Memory B cell (primary cell): ENCODE data around the gene CPNE5.

ENCODE experiments used
- ATAC-seq: fragments of 150-1000 bp; cut with Tn5 transposase; 2 replicates; pipeline ENCODE4 v1.10.0; 2021; ENCODE audit warnings: low read depth, mild to moderate bottlenecking, moderate library complexity
- DNase-seq, 2 donors: peaks; one replicate each; pipeline ENCODE4 v3.0.0; 2022; ENCODE audit warnings: low spot score in 2 of 2
- H3K27ac Mint-ChIP-seq: one replicate; pipeline ENCODE4 v1.8.0; 2022; ENCODE audit warnings: mild to moderate bottlenecking, moderate library complexity, mixed read lengths
- H3K27me3 Mint-ChIP-seq: one replicate; pipeline ENCODE4 v1.8.0; 2022; ENCODE audit warnings: mixed read lengths
- H3K36me3 Mint-ChIP-seq: one replicate; pipeline ENCODE4 v1.8.0; 2022; ENCODE audit warnings: mild to moderate bottlenecking, mixed read lengths
- H3K4me1 Mint-ChIP-seq: one replicate; pipeline ENCODE4 v1.8.0; 2022; ENCODE audit warnings: mixed read lengths
- H3K4me3 Mint-ChIP-seq: one replicate; pipeline ENCODE4 v1.8.0; 2022; ENCODE audit warnings: mild to moderate bottlenecking, moderate library complexity, mixed read lengths
- H3K9me3 Mint-ChIP-seq: one replicate; pipeline ENCODE4 v1.8.0; 2022; ENCODE audit warnings: mixed read lengths

The CPNE5 gene

DNA sequence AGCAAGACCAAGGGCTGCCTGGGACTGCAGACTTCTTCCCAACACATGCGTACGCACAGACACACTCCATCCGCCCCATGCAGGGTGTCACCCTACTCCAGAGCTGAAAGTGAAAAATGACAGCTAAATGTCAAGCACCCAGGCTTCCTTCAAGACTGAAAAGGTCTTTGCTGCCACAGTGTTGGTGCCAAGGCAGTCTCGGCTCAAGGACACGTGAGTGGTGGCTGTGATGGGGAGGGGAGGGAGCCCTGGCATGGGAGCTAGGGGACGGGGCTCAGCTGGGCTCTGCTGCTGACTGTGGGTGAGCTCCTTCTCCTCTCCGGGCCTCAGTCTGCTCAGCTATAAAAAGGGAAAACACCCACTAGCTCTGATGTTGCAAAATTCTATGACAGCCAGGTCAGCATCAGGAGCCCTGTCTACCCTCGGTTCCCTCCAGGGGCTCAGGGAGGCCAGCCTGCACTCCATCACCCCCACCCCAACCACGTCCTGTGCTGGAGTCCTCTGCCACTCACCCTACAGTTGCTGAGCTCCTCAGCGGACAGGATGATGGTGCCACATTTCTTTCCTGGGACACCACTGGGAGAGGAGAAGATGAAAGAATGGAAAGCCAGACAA, 47.6 kb downstream of the CPNE5 start:
- Mint-ChIP-seq H3K4me1 (peaks cover 4% of the 10 kb centered on the region), H3K27ac (no peak overlapping the region), H3K36me3 (no peaks in the 10 kb centered on the region), H3K4me3 (no peak overlapping the region), H3K9me3 (peaks cover 1% of the 10 kb centered on the region), H3K27me3 (peaks cover 24% of the 10 kb centered on the region)
- DNase-seq = no peak
- ATAC-seq = no peak

- Mint-ChIP-seq H3K4me3 (no peak overlapping the region), H3K36me3 (no peaks in the 10 kb centered on the region), H3K27me3 (peaks cover 24% of the 10 kb centered on the region), H3K9me3 (peaks cover 1% of the 10 kb centered on the region), H3K4me1 (peaks cover 4% of the 10 kb centered on the region), H3K27ac (no peak overlapping the region)
- ATAC-seq = no peak
- DNase-seq = no peak
Observed at GRCh38 chr6:36791085-36791484, 48.2 kb downstream of the CPNE5 start.

GRCh38 chr6:36788768-36789167, 50.5 kb downstream of the CPNE5 start:
- ATAC-seq (no peak), DNase-seq (no peak)
- no peaks in the 10 kb centered on the region for H3K36me3 Mint-ChIP-seq
- H3K4me3 Mint-ChIP-seq = no peak overlapping the region
- H3K9me3 Mint-ChIP-seq = peaks cover 1% of the 10 kb centered on the region
- peaks cover 22% of the 10 kb centered on the region for H3K27me3 Mint-ChIP-seq
- H3K4me1 Mint-ChIP-seq = peaks cover under 1% of the 10 kb centered on the region
- no peak overlapping the region for H3K27ac Mint-ChIP-seq

GRCh38 chr6:36788186-36788585, 51.1 kb downstream of the CPNE5 start:
- Mint-ChIP-seq H3K4me1 (no peaks in the 10 kb centered on the region), H3K27ac (no peak overlapping the region), H3K27me3 (peaks cover 17% of the 10 kb centered on the region), H3K36me3 (no peaks in the 10 kb centered on the region), H3K9me3 (peaks cover 1% of the 10 kb centered on the region), H3K4me3 (no peak overlapping the region)
- DNase-seq (no peak), ATAC-seq (no peak)

DNA sequence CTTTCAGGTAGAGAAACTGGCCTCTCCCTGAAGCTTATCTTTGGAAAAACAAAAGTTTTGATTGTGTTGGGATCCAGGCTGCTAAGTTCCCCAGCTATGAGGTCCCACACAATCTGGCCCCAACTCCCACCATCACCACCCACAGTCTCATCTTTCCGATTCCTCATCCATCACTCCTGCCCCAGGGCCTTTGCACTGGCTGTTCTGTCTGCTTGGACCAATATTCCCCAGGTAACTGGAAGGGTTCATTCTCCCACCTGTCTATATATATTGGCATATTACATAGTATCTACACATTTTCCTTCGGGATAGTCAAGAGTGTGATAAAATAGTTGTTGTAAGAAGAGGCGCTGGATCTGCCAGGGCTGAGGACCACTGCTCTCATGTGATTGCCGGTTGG, 52.0 kb downstream of the CPNE5 start:
- Mint-ChIP-seq H3K4me3 (no peak overlapping the region), H3K27ac (no peak overlapping the region), H3K4me1 (peaks cover 3% of the 10 kb centered on the region), H3K27me3 (peaks cover 17% of the 10 kb centered on the region), H3K9me3 (peaks cover 1% of the 10 kb centered on the region), H3K36me3 (no peaks in the 10 kb centered on the region)
- DNase-seq (no peak), ATAC-seq (no peak)

- H3K27me3 Mint-ChIP-seq = peaks cover 13% of the 10 kb centered on the region
- H3K9me3 Mint-ChIP-seq = peaks cover 1% of the 10 kb centered on the region
- H3K4me3 Mint-ChIP-seq = no peak overlapping the region
- H3K36me3 Mint-ChIP-seq = no peaks in the 10 kb centered on the region
- H3K4me1 Mint-ChIP-seq = peaks cover 5% of the 10 kb centered on the region
- H3K27ac Mint-ChIP-seq = no peak overlapping the region
- ATAC-seq (no peak), DNase-seq (no peak)
Observed at GRCh38 chr6:36786055-36786675, 53.1 kb downstream of the CPNE5 start.

DNA sequence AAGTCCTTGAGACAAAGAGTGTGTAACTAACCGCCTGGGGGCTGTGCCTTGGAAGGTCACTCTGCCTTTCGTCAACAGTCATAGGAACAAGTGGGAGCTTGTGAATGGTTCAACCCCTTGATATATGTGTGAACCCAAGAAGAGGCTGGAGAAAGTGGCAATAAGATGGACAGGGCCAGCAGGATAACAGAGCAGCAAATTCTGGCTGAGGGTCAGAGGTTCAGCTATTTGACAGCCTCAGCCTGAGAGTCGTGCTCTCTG, 54.9 kb downstream of the CPNE5 start:
- peaks cover 14% of the 10 kb centered on the region for H3K4me1 Mint-ChIP-seq
- ATAC-seq (no peak), DNase-seq (no peak)
- H3K36me3 Mint-ChIP-seq = no peaks in the 10 kb centered on the region
- H3K9me3 Mint-ChIP-seq = peaks cover 1% of the 10 kb centered on the region
- no peak overlapping the region for H3K4me3 Mint-ChIP-seq
- no peak overlapping the region for H3K27ac Mint-ChIP-seq
- peaks cover 13% of the 10 kb centered on the region for H3K27me3 Mint-ChIP-seq

GRCh38 chr6:36783603-36784375, 55.5 kb downstream of the CPNE5 start:
- H3K27me3 Mint-ChIP-seq = peaks cover 13% of the 10 kb centered on the region
- H3K27ac Mint-ChIP-seq = no peak overlapping the region
- peaks cover 1% of the 10 kb centered on the region for H3K9me3 Mint-ChIP-seq
- no peaks in the 10 kb centered on the region for H3K36me3 Mint-ChIP-seq
- no peak overlapping the region for H3K4me3 Mint-ChIP-seq
- DNase-seq (no peak), ATAC-seq (no peak)
- peaks cover 14% of the 10 kb centered on the region for H3K4me1 Mint-ChIP-seq

GRCh38 chr6:36781669-36782068, 57.6 kb downstream of the CPNE5 start:
- Mint-ChIP-seq H3K27me3 (peaks cover 12% of the 10 kb centered on the region), H3K4me1 (peaks cover 14% of the 10 kb centered on the region), H3K9me3 (no peaks in the 10 kb centered on the region), H3K36me3 (no peaks in the 10 kb centered on the region), H3K4me3 (no peak overlapping the region), H3K27ac (no peak overlapping the region)
- no peak for DNase-seq
- ATAC-seq = no peak

- peak; percentile 57 for ATAC-seq
- DNase-seq = no peak
- peak overlapping the region; percentile 16 for H3K27ac Mint-ChIP-seq
- H3K27me3 Mint-ChIP-seq = peaks cover 14% of the 10 kb centered on the region
- H3K4me1 Mint-ChIP-seq = peaks cover 14% of the 10 kb centered on the region
- H3K36me3 Mint-ChIP-seq = no peaks in the 10 kb centered on the region
- no peaks in the 10 kb centered on the region for H3K9me3 Mint-ChIP-seq
- no peak overlapping the region for H3K4me3 Mint-ChIP-seq
Observed at GRCh38 chr6:36780442-36781177, 58.6 kb downstream of the CPNE5 start.

DNA sequence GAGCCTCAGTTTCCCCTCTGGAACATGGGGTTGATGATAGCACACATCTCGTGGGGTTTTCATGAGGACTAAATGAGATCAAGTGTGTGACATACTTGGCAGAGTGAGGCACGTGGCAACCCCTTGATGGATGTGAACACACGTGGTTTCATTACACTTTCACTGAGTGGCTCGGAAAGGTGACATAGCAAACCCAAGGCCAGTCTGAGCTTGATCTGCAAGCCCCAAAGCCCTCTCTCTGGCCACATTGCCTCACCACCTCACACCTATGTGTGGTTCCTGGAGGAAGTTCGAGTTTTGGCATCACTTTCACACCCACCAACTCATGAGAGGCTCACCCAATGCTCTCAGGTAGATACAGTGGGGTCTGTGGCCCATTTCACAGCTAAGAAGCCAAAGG, 60.0 kb downstream of the CPNE5 start:
- no peaks in the 10 kb centered on the region for H3K36me3 Mint-ChIP-seq
- H3K4me1 Mint-ChIP-seq = peaks cover 14% of the 10 kb centered on the region
- DNase-seq = no peak
- H3K27ac Mint-ChIP-seq = no peak overlapping the region
- H3K4me3 Mint-ChIP-seq = no peak overlapping the region
- H3K27me3 Mint-ChIP-seq = peaks cover 18% of the 10 kb centered on the region
- ATAC-seq = no peak
- H3K9me3 Mint-ChIP-seq = no peaks in the 10 kb centered on the region

DNA sequence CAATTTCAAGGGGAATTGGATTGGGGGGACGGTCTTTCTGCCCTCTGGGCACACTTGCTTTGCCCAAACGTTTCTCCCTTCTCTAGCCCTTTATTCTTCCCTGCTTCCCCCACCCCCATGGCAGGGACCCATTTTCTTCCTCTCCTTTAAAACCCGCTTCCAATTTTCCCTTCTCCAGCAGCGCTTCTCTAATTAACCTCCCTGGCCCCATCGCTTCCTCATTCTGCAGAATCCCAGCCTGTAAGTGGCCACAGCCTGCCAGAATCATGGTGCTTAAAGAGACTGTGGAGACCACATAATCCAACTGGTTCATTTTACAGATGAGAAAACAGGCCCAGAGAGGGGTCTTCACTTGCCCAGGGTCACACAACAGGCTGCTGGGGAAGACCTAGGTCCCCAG, 61.4 kb downstream of the CPNE5 start:
- Mint-ChIP-seq H3K4me1 (peaks cover 14% of the 10 kb centered on the region), H3K27me3 (peaks cover 21% of the 10 kb centered on the region), H3K9me3 (no peaks in the 10 kb centered on the region), H3K27ac (no peak overlapping the region), H3K4me3 (no peak overlapping the region), H3K36me3 (no peaks in the 10 kb centered on the region)
- ATAC-seq = no peak
- no peak for DNase-seq

DNA sequence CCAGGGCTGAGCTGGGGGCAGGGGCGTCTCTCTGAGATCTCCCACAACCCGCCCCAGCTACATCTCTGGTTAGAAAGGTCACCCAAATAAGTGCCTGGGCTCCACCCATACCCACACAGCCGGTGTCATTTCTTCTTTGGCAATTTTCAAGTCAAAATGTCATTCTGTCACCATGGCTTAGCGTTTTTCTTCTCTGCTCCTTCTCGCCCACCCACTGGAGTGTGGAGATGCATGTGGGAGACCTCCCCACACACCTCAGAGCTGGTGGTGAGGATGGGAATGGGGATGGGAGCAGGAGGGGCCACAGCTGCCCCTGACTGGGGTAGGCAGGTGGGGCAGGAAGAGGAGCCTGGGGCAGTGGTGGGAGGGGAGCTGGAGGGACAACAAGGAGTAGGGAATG, 63.1 kb downstream of the CPNE5 start:
- Mint-ChIP-seq H3K36me3 (no peaks in the 10 kb centered on the region), H3K4me3 (no peak overlapping the region)
- no peak for ATAC-seq

DNA sequence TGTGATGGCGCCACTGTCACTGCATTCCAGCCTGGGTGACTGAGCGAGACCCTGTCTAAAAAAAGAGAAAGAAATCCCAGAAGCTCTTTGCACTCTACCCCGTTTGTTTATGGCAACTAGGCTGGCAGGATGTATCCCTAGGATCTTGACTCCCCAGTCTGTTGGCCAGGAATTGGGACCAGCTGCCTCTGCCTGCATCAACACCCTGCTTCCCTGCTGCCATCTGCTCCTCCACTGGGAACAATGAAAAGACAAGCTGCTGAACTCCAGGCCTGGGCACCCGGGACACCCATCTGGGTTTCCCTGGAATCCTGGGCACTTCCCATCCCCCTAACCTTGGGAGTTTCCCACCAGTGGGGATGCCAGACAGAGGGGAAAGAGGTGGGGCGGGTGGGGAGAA, 64.9 kb downstream of the CPNE5 start:
- DNase-seq (no peak), ATAC-seq (no peak)
- Mint-ChIP-seq H3K27ac (no peak overlapping the region), H3K4me3 (no peak overlapping the region), H3K9me3 (no peaks in the 10 kb centered on the region), H3K36me3 (no peaks in the 10 kb centered on the region), H3K27me3 (peaks cover 17% of the 10 kb centered on the region), H3K4me1 (peaks cover 9% of the 10 kb centered on the region)

More for the DNA sequence above, 63.1 kb downstream of the CPNE5 start:
- no peak for DNase-seq
- Mint-ChIP-seq H3K4me1 (peaks cover 10% of the 10 kb centered on the region), H3K9me3 (no peaks in the 10 kb centered on the region), H3K27me3 (peaks cover 19% of the 10 kb centered on the region), H3K27ac (no peak overlapping the region)
